A673 (cell line): Measurements from ENCODE around the gene NIN.

Experiments
- EZH2 ChIP-seq: fragments of 200-600 bp; sonication (generic); IDR thresholded peaks from 2 replicates; pipeline ENCODE4 v1.6.1; 2017; ENCODE audit warnings: borderline replicate concordance, low read depth, mild to moderate bottlenecking, mixed read lengths, antibody characterized with exemption, low read length; ENCODE audit not compliant: poor library complexity, severe bottlenecking
- TF ChIP-seq, protein P1 (sequence below): fragments of 300-800, 200-600 bp; sonication (generic); conservative IDR thresholded peaks from 2 replicates; pipeline ENCODE4 v1.5.1; 2017; ENCODE audit warnings: low read depth, mild to moderate bottlenecking, antibody characterized with exemption, low read length, moderate library complexity, mixed read lengths

- TF ChIP-seq, protein P1, sequence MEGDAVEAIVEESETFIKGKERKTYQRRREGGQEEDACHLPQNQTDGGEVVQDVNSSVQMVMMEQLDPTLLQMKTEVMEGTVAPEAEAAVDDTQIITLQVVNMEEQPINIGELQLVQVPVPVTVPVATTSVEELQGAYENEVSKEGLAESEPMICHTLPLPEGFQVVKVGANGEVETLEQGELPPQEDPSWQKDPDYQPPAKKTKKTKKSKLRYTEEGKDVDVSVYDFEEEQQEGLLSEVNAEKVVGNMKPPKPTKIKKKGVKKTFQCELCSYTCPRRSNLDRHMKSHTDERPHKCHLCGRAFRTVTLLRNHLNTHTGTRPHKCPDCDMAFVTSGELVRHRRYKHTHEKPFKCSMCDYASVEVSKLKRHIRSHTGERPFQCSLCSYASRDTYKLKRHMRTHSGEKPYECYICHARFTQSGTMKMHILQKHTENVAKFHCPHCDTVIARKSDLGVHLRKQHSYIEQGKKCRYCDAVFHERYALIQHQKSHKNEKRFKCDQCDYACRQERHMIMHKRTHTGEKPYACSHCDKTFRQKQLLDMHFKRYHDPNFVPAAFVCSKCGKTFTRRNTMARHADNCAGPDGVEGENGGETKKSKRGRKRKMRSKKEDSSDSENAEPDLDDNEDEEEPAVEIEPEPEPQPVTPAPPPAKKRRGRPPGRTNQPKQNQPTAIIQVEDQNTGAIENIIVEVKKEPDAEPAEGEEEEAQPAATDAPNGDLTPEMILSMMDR, result no peak
- no peak for TF ChIP-seq EZH2
These were observed 7.0 kb downstream of the NIN start for GRCh38 chr14:50823762-50824636.
